ENCODE measurements around the gene MAPK6.
A peak's percentile ranks its signal among the peaks of the same experiment; 100 is the strongest.

Gene MAPK6
- 64.9 to 119 (median 93.8) reads per million in 3 donors for total RNA-seq

DNA sequence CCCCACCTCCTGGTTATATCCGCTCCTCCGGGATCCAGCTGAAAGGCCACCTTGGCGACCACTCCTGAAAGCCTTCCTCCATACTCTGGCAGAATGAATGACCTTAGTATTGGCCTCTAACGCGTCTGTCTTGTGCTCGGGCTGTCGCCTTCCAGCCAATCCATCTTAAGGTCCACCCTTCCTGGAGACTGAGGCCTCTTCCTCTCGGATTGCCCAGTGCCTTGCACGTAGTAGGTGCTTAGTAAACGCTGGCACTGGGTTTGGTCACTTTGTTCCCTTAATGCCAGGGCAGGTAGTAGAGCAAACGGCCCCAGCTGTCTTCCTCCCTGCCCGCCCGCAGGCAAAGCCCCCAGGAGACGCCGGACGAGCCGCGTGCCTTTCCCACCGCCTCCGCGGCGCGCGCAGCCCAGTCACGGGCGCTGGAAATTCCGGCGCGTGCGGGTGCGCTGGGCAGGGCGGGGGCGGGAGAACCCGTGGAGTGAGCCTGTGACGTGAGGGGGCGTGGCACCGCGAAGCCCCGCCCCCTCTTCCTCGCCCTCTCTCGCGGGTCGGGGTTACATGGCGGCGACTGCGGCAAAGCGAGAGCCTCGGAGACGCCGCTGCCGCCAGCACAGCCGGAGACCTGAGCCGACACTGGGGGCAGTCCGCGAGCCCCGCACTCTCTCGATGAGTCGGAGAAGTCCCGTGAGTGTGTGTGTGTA lies at the start of gene MAPK6:
MAPK6 (plus strand) TSS at position 527 of the 701 bp plus-strand sequence. CDS start 27,242 bp downstream, outside the sequence.
- H3K27me3 ChIP-seq (replicated peaks; ENCODE audit: control insufficient read depth, insufficient read depth, low read length, poor library complexity, severe bottlenecking), result no peaks in the 10 kb centered on the region
- H3K9me3 ChIP-seq (ENCODE audit: control insufficient read depth, low read length), result no peaks in the 10 kb centered on the region
- DNase-seq, result peak; percentile 89 to 93 (median 91)
- H3K4me1 ChIP-seq (ENCODE audit: control insufficient read depth, insufficient read depth, low read length, poor library complexity, severe bottlenecking), result peaks cover 8% of the 10 kb centered on the region
- no peaks in the 10 kb centered on the region for H3K36me3 ChIP-seq (ENCODE audit: control insufficient read depth, insufficient read depth, low read length)
- H3K4me3 ChIP-seq (ENCODE audit: insufficient read depth, low read depth, low read length, poor library complexity, severe bottlenecking), result peak within 1 kb of the TSS; percentile 69
- H3K27ac ChIP-seq (ENCODE audit: insufficient read depth, low read length, poor library complexity, severe bottlenecking), result peak within 1 kb of the TSS; percentile 84

DNA sequence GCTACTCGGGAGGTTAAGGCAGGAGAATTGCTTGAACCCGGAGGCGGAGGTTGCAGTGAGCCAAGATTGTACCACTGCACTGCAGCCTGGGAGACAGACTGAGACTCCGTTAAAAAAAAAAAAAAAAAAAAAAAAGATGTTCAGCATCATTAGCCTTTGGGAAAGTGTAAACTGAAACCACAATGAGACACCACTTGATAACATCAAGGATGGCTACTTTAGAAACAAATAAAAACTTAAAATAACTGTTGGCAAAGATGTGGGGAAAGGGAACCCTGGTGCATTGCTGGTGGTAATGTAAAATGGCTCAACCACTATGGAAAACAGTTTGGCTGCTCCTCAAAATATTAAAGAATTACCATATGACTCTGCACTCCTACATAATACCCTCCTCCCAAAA lies 49.3 kb upstream of the MAPK6 start:
- Histone ChIP-seq H3K36me3 (ENCODE audit: control insufficient read depth, insufficient read depth, low read length) (peaks cover 12% of the 10 kb centered on the region), H3K9me3 (ENCODE audit: control insufficient read depth, low read length) (no peaks in the 10 kb centered on the region), H3K27ac (ENCODE audit: insufficient read depth, low read length, poor library complexity, severe bottlenecking) (no peak overlapping the region), H3K27me3 (replicated peaks; ENCODE audit: control insufficient read depth, insufficient read depth, low read length, poor library complexity, severe bottlenecking) (no peaks in the 10 kb centered on the region), H3K4me3 (ENCODE audit: insufficient read depth, low read depth, low read length, poor library complexity, severe bottlenecking) (no peak overlapping the region), H3K4me1 (ENCODE audit: control insufficient read depth, insufficient read depth, low read length, poor library complexity, severe bottlenecking) (no peaks in the 10 kb centered on the region)
- DNase-seq, result no peak

GRCh38 chr15:51970132-51970817 lies 48.7 kb upstream of the MAPK6 start:
- no peak overlapping the region for H3K4me3 ChIP-seq (ENCODE audit: insufficient read depth, low read depth, low read length, poor library complexity, severe bottlenecking)
- no peaks in the 10 kb centered on the region for H3K4me1 ChIP-seq (ENCODE audit: control insufficient read depth, insufficient read depth, low read length, poor library complexity, severe bottlenecking)
- no peaks in the 10 kb centered on the region for H3K9me3 ChIP-seq (ENCODE audit: control insufficient read depth, low read length)
- no peaks in the 10 kb centered on the region for H3K27me3 ChIP-seq (replicated peaks; ENCODE audit: control insufficient read depth, insufficient read depth, low read length, poor library complexity, severe bottlenecking)
- peak overlapping the region; percentile 77 for H3K27ac ChIP-seq (ENCODE audit: insufficient read depth, low read length, poor library complexity, severe bottlenecking)
- H3K36me3 ChIP-seq (ENCODE audit: control insufficient read depth, insufficient read depth, low read length), result peaks cover 6% of the 10 kb centered on the region
- no peak for DNase-seq

- peak overlapping the region; percentile 77 for H3K27ac ChIP-seq (ENCODE audit: insufficient read depth, low read length, poor library complexity, severe bottlenecking)
- no peaks in the 10 kb centered on the region for H3K4me1 ChIP-seq (ENCODE audit: control insufficient read depth, insufficient read depth, low read length, poor library complexity, severe bottlenecking)
- peak overlapping the region; percentile 94 for H3K4me3 ChIP-seq (ENCODE audit: insufficient read depth, low read depth, low read length, poor library complexity, severe bottlenecking)
- no peaks in the 10 kb centered on the region for H3K36me3 ChIP-seq (ENCODE audit: control insufficient read depth, insufficient read depth, low read length)
- H3K27me3 ChIP-seq (replicated peaks; ENCODE audit: control insufficient read depth, insufficient read depth, low read length, poor library complexity, severe bottlenecking), result no peaks in the 10 kb centered on the region
- H3K9me3 ChIP-seq (ENCODE audit: control insufficient read depth, low read length), result no peaks in the 10 kb centered on the region
- DNase-seq, result no peak
These were observed 48.0 kb upstream of the MAPK6 start for GRCh38 chr15:51971032-51971374.

- no peaks in the 10 kb centered on the region for H3K4me1 ChIP-seq (ENCODE audit: control insufficient read depth, insufficient read depth, low read length, poor library complexity, severe bottlenecking)
- peak; percentile 84 to 88 (median 85) for DNase-seq
These were observed 47.5 kb upstream of the MAPK6 start, which contains the start of gene LEO1 for GRCh38 chr15:51971375-51972133. LEO1 (minus strand) TSS chr15:51971778; CDS start chr15:51971745, 33 bp downstream.

DNA sequence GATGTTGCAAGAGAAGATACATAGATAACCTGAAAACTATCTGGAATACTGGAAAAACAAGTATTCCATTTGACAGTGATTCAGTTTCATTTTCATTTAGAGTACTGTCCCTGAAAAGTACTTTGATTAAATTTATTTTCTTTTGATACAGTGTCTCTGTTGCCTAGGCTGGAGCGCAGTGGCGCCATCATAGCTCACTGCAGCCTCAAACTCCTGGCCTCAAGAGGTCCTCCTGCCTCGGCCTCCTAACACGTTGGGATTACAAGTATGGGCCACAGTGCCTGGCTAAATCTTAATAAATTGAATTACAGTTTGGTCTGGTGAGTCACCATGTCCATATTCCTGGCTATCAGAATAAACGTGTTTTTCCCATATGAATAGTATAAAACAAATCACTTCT lies 45.8 kb upstream of the MAPK6 start:
- Histone ChIP-seq H3K4me1 (ENCODE audit: control insufficient read depth, insufficient read depth, low read length, poor library complexity, severe bottlenecking) (no peaks in the 10 kb centered on the region), H3K4me3 (ENCODE audit: insufficient read depth, low read depth, low read length, poor library complexity, severe bottlenecking) (no peak overlapping the region)

More at GRCh38 chr15:51971375-51972133, 47.5 kb upstream of the MAPK6 start, which contains the start of gene LEO1:
- H3K27me3 ChIP-seq (replicated peaks; ENCODE audit: control insufficient read depth, insufficient read depth, low read length, poor library complexity, severe bottlenecking), result no peaks in the 10 kb centered on the region
- no peaks in the 10 kb centered on the region for H3K9me3 ChIP-seq (ENCODE audit: control insufficient read depth, low read length)
- H3K36me3 ChIP-seq (ENCODE audit: control insufficient read depth, insufficient read depth, low read length), result no peaks in the 10 kb centered on the region
- H3K27ac ChIP-seq (ENCODE audit: insufficient read depth, low read length, poor library complexity, severe bottlenecking), result peak within 1 kb of the TSS; percentile 77
- H3K4me3 ChIP-seq (ENCODE audit: insufficient read depth, low read depth, low read length, poor library complexity, severe bottlenecking), result peak within 1 kb of the TSS; percentile 94

GRCh38 chr15:51973775-51974174 lies 45.2 kb upstream of the MAPK6 start:
- Histone ChIP-seq H3K27me3 (replicated peaks; ENCODE audit: control insufficient read depth, insufficient read depth, low read length, poor library complexity, severe bottlenecking) (no peaks in the 10 kb centered on the region), H3K4me1 (ENCODE audit: control insufficient read depth, insufficient read depth, low read length, poor library complexity, severe bottlenecking) (no peaks in the 10 kb centered on the region), H3K27ac (ENCODE audit: insufficient read depth, low read length, poor library complexity, severe bottlenecking) (no peak overlapping the region), H3K36me3 (ENCODE audit: control insufficient read depth, insufficient read depth, low read length) (no peaks in the 10 kb centered on the region), H3K9me3 (ENCODE audit: control insufficient read depth, low read length) (no peaks in the 10 kb centered on the region), H3K4me3 (ENCODE audit: insufficient read depth, low read depth, low read length, poor library complexity, severe bottlenecking) (no peak overlapping the region)
- DNase-seq, result no peak

More for the DNA sequence above, 45.8 kb upstream of the MAPK6 start:
- DNase-seq, result no peak
- Histone ChIP-seq H3K27me3 (replicated peaks; ENCODE audit: control insufficient read depth, insufficient read depth, low read length, poor library complexity, severe bottlenecking) (no peaks in the 10 kb centered on the region), H3K36me3 (ENCODE audit: control insufficient read depth, insufficient read depth, low read length) (no peaks in the 10 kb centered on the region), H3K9me3 (ENCODE audit: control insufficient read depth, low read length) (no peaks in the 10 kb centered on the region), H3K27ac (ENCODE audit: insufficient read depth, low read length, poor library complexity, severe bottlenecking) (no peak overlapping the region)

- Histone ChIP-seq H3K27me3 (replicated peaks; ENCODE audit: control insufficient read depth, insufficient read depth, low read length, poor library complexity, severe bottlenecking) (no peaks in the 10 kb centered on the region), H3K4me3 (ENCODE audit: insufficient read depth, low read depth, low read length, poor library complexity, severe bottlenecking) (no peak overlapping the region), H3K4me1 (ENCODE audit: control insufficient read depth, insufficient read depth, low read length, poor library complexity, severe bottlenecking) (peaks cover 3% of the 10 kb centered on the region), H3K9me3 (ENCODE audit: control insufficient read depth, low read length) (no peaks in the 10 kb centered on the region), H3K36me3 (ENCODE audit: control insufficient read depth, insufficient read depth, low read length) (no peaks in the 10 kb centered on the region), H3K27ac (ENCODE audit: insufficient read depth, low read length, poor library complexity, severe bottlenecking) (peak overlapping the region; percentile 5)
- DNase-seq, result peak in 1 of 3 donors; percentile 5
These were observed 36.8 kb upstream of the MAPK6 start for GRCh38 chr15:51982013-51982769.

DNA sequence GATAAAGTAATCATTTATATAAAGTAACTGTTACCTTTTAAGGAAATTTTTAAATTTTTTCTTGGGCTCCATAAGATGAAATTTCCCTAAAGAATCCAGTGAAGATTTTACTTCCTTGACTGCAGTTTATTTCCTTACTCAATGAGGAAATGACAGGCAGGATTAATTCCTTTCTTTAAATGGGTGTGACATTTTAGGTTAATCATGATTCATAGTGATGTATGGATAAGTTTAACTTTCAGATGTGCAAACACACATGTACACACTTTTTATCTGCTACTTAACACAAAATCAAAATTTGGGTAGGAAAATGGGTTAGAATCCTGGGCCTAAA lies 36.3 kb upstream of the MAPK6 start:
- no peaks in the 10 kb centered on the region for H3K9me3 ChIP-seq (ENCODE audit: control insufficient read depth, low read length)
- no peaks in the 10 kb centered on the region for H3K36me3 ChIP-seq (ENCODE audit: control insufficient read depth, insufficient read depth, low read length)
- DNase-seq, result no peak
- H3K4me3 ChIP-seq (ENCODE audit: insufficient read depth, low read depth, low read length, poor library complexity, severe bottlenecking), result no peak overlapping the region
- peaks cover 3% of the 10 kb centered on the region for H3K4me1 ChIP-seq (ENCODE audit: control insufficient read depth, insufficient read depth, low read length, poor library complexity, severe bottlenecking)
- H3K27me3 ChIP-seq (replicated peaks; ENCODE audit: control insufficient read depth, insufficient read depth, low read length, poor library complexity, severe bottlenecking), result no peaks in the 10 kb centered on the region
- no peak overlapping the region for H3K27ac ChIP-seq (ENCODE audit: insufficient read depth, low read length, poor library complexity, severe bottlenecking)
